MM.1S (cell line): ENCODE measurements around the gene MEIS2.

Source experiments
- DNase-seq: peaks from one replicate; pipeline ENCODE4 v3.0.0-alpha.2; 2015
- H2AFZ ChIP-seq: fragments of 300-600 bp; sonication (generic); 2 replicates; pipeline ENCODE4 v1.6.0; 2016; ENCODE audit warnings: antibody characterized with exemption, low read length
- H3F3A ChIP-seq: fragments of 300-600 bp; sonication (generic); 2 replicates; pipeline ENCODE4 v1.6.1; 2016; ENCODE audit warnings: mild to moderate bottlenecking, antibody characterized with exemption, low read length, moderate library complexity, mixed read lengths; ENCODE audit not compliant: insufficient read depth
- H3K27ac ChIP-seq: fragments of 300-600 bp; sonication (generic); 2 replicates; pipeline ENCODE4 v1.5.1; 2016; ENCODE audit warnings: mild to moderate bottlenecking, low read length
- H3K27me3 ChIP-seq: fragments of 300-600 bp; sonication (generic); replicated peaks from 2 replicates; pipeline ENCODE4 v1.6.0; 2016; ENCODE audit warnings: low read length; ENCODE audit not compliant: insufficient read depth
- H3K36me3 ChIP-seq: fragments of 300-600 bp; sonication (generic); replicated peaks from 2 replicates; pipeline ENCODE4 v1.6.1; 2016; ENCODE audit warnings: mild to moderate bottlenecking, low read length, mixed read lengths; ENCODE audit not compliant: insufficient read depth
- H3K4me1 ChIP-seq: fragments of 300-600 bp; sonication (generic); 2 replicates; pipeline ENCODE4 v1.6.1; 2016; ENCODE audit warnings: low read length, mixed read lengths
- H3K4me2 ChIP-seq: fragments of 300-600 bp; sonication (generic); 2 replicates; pipeline ENCODE4 v1.6.0; 2016; ENCODE audit warnings: low read depth, low read length
- H3K4me3 ChIP-seq: fragments of 300-600 bp; sonication (generic); 2 replicates; pipeline ENCODE4 v1.5.1; 2016; ENCODE audit warnings: low read length, mixed read lengths
- H3K79me2 ChIP-seq: fragments of 300-600 bp; sonication (generic); 2 replicates; pipeline ENCODE4 v1.6.1; 2016; ENCODE audit warnings: mixed run types, low read length, mixed read lengths
- H3K9ac ChIP-seq: fragments of 300-600 bp; sonication (generic); 2 replicates; pipeline ENCODE4 v1.6.1; 2016; ENCODE audit warnings: low read length, mixed read lengths
- H3K9me2 ChIP-seq: fragments of 300-600 bp; sonication (generic); replicated peaks from 2 replicates; pipeline ENCODE4 v1.6.1; 2016; ENCODE audit warnings: mild to moderate bottlenecking, low read length, mixed read lengths; ENCODE audit not compliant: insufficient read depth
- H3K9me3 ChIP-seq: fragments of 300-600 bp; sonication (generic); replicated peaks from 2 replicates; pipeline ENCODE4 v1.6.1; 2016; ENCODE audit warnings: mild to moderate bottlenecking, low read length, mixed read lengths; ENCODE audit not compliant: insufficient read depth
- H4K20me1 ChIP-seq: fragments of 300-600 bp; sonication (generic); 2 replicates; pipeline ENCODE4 v1.6.1; 2016; ENCODE audit warnings: mild to moderate bottlenecking, low read length, moderate library complexity, mixed read lengths; ENCODE audit not compliant: insufficient read depth
- CTCF ChIP-seq: fragments of 300-600 bp; sonication (generic); IDR thresholded peaks from 2 replicates; pipeline ENCODE4 v1.5.1; 2016; ENCODE audit warnings: antibody characterized with exemption, low read length, mixed read lengths
- EZH2 ChIP-seq: fragments of 300-600 bp; sonication (generic); optimal IDR thresholded peaks from 2 replicates; pipeline ENCODE3; 2017; ENCODE audit warnings: low read depth, mild to moderate bottlenecking, antibody characterized with exemption, low read length, mixed read lengths
- EZH2phosphoT487 ChIP-seq: fragments of 300-600 bp; sonication (generic); IDR thresholded peaks from 2 replicates; pipeline ENCODE4 v1.6.1; 2018; ENCODE audit warnings: antibody characterized with exemption, low read length

MEIS2 gene

DNA sequence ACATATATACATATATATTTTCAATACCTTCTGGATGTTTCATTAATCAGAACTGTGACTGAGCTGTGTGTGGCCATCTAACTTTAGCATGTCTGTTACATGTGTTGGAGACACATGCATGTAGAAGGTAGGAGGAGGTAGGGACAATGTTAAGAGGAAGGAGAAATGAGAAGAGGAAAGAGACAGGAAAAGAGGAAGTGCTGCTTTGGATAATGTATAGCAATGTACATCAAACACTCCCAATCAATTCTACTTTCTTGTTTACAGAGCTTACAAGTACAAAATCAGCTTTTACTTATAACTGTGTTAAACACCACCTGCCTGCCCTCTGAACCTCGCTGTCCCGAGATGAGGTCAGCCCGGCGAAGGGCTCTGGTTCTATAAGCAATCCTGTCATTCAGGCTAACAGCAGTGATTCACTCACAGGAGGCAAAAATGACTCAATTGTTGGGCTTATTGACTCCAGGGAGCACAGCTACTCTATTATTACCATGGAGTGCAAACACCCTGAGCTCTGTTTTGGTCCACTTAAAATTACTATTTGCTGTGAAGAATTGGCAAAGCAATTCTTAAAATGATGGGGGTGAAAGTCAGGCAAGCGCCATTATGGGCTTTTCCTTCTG lies 188.9 kb downstream of the MEIS2 start:
- no peaks in the 10 kb centered on the region for H4K20me1 ChIP-seq
- no peak overlapping the region for H3K4me3 ChIP-seq
- no peaks in the 10 kb centered on the region for H3K36me3 ChIP-seq
- no peak overlapping the region for H2AFZ ChIP-seq
- H3K79me2 ChIP-seq = no peaks in the 10 kb centered on the region
- DNase-seq = no peak
- H3K9me3 ChIP-seq = no peaks in the 10 kb centered on the region
- H3K27ac ChIP-seq = no peak overlapping the region
- H3K4me1 ChIP-seq = no peaks in the 10 kb centered on the region
- H3F3A ChIP-seq = no peaks in the 10 kb centered on the region
- no peak overlapping the region for H3K9ac ChIP-seq
- TF ChIP-seq EZH2 = no peak
- TF ChIP-seq CTCF = no peak
- TF ChIP-seq EZH2phosphoT487 = no peak
- no peaks in the 10 kb centered on the region for H3K9me2 ChIP-seq
- no peak overlapping the region for H3K4me2 ChIP-seq
- no peaks in the 10 kb centered on the region for H3K27me3 ChIP-seq

GRCh38 chr15:36908991-36909390 lies 191.4 kb downstream of the MEIS2 start:
- Histone ChIP-seq H3K36me3 (no peaks in the 10 kb centered on the region), H3K9me2 (no peaks in the 10 kb centered on the region), H3K79me2 (no peaks in the 10 kb centered on the region), H3K27me3 (no peaks in the 10 kb centered on the region), H2AFZ (no peak overlapping the region), H3K9me3 (no peaks in the 10 kb centered on the region), H3K4me3 (no peak overlapping the region), H3F3A (no peaks in the 10 kb centered on the region), H4K20me1 (no peaks in the 10 kb centered on the region), H3K4me1 (no peaks in the 10 kb centered on the region), H3K27ac (no peak overlapping the region), H3K9ac (no peak overlapping the region), H3K4me2 (no peak overlapping the region)
- no peak for DNase-seq
- TF ChIP-seq EZH2 (no peak), CTCF (no peak), EZH2phosphoT487 (no peak)

GRCh38 chr15:36907295-36907694 lies 193.1 kb downstream of the MEIS2 start:
- Histone ChIP-seq H3K79me2 (no peaks in the 10 kb centered on the region), H3F3A (no peaks in the 10 kb centered on the region), H3K9me2 (no peaks in the 10 kb centered on the region), H3K9me3 (no peaks in the 10 kb centered on the region), H3K9ac (no peak overlapping the region), H4K20me1 (no peaks in the 10 kb centered on the region), H3K27me3 (no peaks in the 10 kb centered on the region), H2AFZ (no peak overlapping the region), H3K27ac (no peak overlapping the region), H3K4me3 (no peak overlapping the region), H3K4me1 (no peaks in the 10 kb centered on the region), H3K4me2 (no peak overlapping the region), H3K36me3 (no peaks in the 10 kb centered on the region)
- no peak for DNase-seq
- TF ChIP-seq EZH2 = no peak
- TF ChIP-seq CTCF = no peak
- TF ChIP-seq EZH2phosphoT487 = no peak
